ENCODE data around the gene RPSA.

RPSA gene

GRCh38 chr3:39428745-39429201, 22.3 kb downstream of the RPSA start:
- H3K4me1 ChIP-seq (ENCODE audit: control insufficient read depth in 2 of 2, insufficient read depth in 1 of 2, low read depth in 1 of 2, low read length in 2 of 2) = no peaks in the 10 kb centered on the region
- H3K9me3 ChIP-seq (replicated peaks in 1 of 2; ENCODE audit: control insufficient read depth in 2 of 2, insufficient read depth in 1 of 2, low read depth in 1 of 2, low read length in 2 of 2) = no peaks in the 10 kb centered on the region
- H4K8ac ChIP-seq (ENCODE audit: low read depth, low read length) = no peak overlapping the region
- H2BK12ac ChIP-seq (ENCODE audit: low read length) = peak overlapping the region; percentile 31
- no peak overlapping the region for H3K27ac ChIP-seq (replicated peaks; ENCODE audit: low read length)
- peak overlapping the region; percentile 18 for H2BK15ac ChIP-seq (ENCODE audit: low read length)
- no peak overlapping the region for H2AFZ ChIP-seq (ENCODE audit: low read length)
- WGBS, 2 donors (ENCODE audit: extremely low coverage in 2 of 2, insufficient read length in 2 of 2, insufficient replicate concordance in 1 of 2) = no CpG with 5 or more reads among the region's 22 CpGs
- peak overlapping the region; percentile 55 for H2BK5ac ChIP-seq (ENCODE audit: low read length)
- no peak for DNase-seq (ENCODE audit: low spot score)
- H3K23ac ChIP-seq (ENCODE audit: low read depth, low read length, poor library complexity) = no peak overlapping the region
- H3K79me1 ChIP-seq (ENCODE audit: low read depth, low read length) = no peaks in the 10 kb centered on the region
- no peak overlapping the region for H3K4ac ChIP-seq (ENCODE audit: low read length)
- no peaks in the 10 kb centered on the region for H3K36me3 ChIP-seq (replicated peaks in 1 of 2; ENCODE audit: control insufficient read depth in 2 of 2, insufficient read depth in 2 of 2, low read length in 2 of 2)
- H3K27me3 ChIP-seq (ENCODE audit: control insufficient read depth in 3 of 3, insufficient read depth in 3 of 3, low read depth in 1 of 3, low read length in 3 of 3) = peaks cover 0 to 3% (median 0%) of the 10 kb centered on the region in 3 experiments
- peak overlapping the region; percentile 23 for H2BK120ac ChIP-seq (ENCODE audit: low read depth, low read length)
- H3K4me2 ChIP-seq (ENCODE audit: insufficient read depth, low read length, poor library complexity, severe bottlenecking) = no peak overlapping the region
- no peak overlapping the region for H3K9ac ChIP-seq (ENCODE audit: low read depth, low read length, poor library complexity)
- no peak overlapping the region for H3K4me3 ChIP-seq (ENCODE audit: low read length in 2 of 2)
- H4K91ac ChIP-seq (ENCODE audit: low read depth, low read length, poor library complexity) = no peak overlapping the region
- H2AK5ac ChIP-seq (ENCODE audit: low read depth, low read length) = no peak overlapping the region
- H3K14ac ChIP-seq (ENCODE audit: low read length) = peak overlapping the region; percentile 64
- H3K18ac ChIP-seq (ENCODE audit: low read length) = no peak overlapping the region

- no peaks in the 10 kb centered on the region for H3K79me1 ChIP-seq (ENCODE audit: low read depth, low read length)
These were observed 22.9 kb downstream of the RPSA start for GRCh38 chr3:39429466-39429865.

GRCh38 chr3:39432342-39432741, 25.8 kb downstream of the RPSA start:
- Histone ChIP-seq H3K23ac (ENCODE audit: low read depth, low read length, poor library complexity) (no peak overlapping the region), H2BK15ac (ENCODE audit: low read length) (no peak overlapping the region), H3K79me1 (ENCODE audit: low read depth, low read length) (no peaks in the 10 kb centered on the region), H3K27ac (replicated peaks; ENCODE audit: low read length) (no peak overlapping the region), H2BK120ac (ENCODE audit: low read depth, low read length) (no peak overlapping the region), H2BK5ac (ENCODE audit: low read length) (no peak overlapping the region), H3K27me3 (ENCODE audit: control insufficient read depth in 3 of 3, insufficient read depth in 3 of 3, low read depth in 1 of 3, low read length in 3 of 3) (peaks cover 0 to 3% (median 0%) of the 10 kb centered on the region in 3 experiments), H3K4me1 (ENCODE audit: control insufficient read depth in 2 of 2, insufficient read depth in 1 of 2, low read depth in 1 of 2, low read length in 2 of 2) (peaks cover 0 to 3% of the 10 kb centered on the region in 2 donors), H2AK5ac (ENCODE audit: low read depth, low read length) (no peak overlapping the region), H3K9me3 (replicated peaks in 1 of 2; ENCODE audit: control insufficient read depth in 2 of 2, insufficient read depth in 1 of 2, low read depth in 1 of 2, low read length in 2 of 2) (no peaks in the 10 kb centered on the region), H2BK12ac (ENCODE audit: low read length) (no peak overlapping the region), H3K4me2 (ENCODE audit: insufficient read depth, low read length, poor library complexity, severe bottlenecking) (no peak overlapping the region), H3K14ac (ENCODE audit: low read length) (no peak overlapping the region), H4K91ac (ENCODE audit: low read depth, low read length, poor library complexity) (no peak overlapping the region), H3K4ac (ENCODE audit: low read length) (no peak overlapping the region), H3K4me3 (ENCODE audit: low read length in 2 of 2) (no peak overlapping the region), H3K36me3 (replicated peaks in 1 of 2; ENCODE audit: control insufficient read depth in 2 of 2, insufficient read depth in 2 of 2, low read length in 2 of 2) (no peaks in the 10 kb centered on the region), H3K9ac (ENCODE audit: low read depth, low read length, poor library complexity) (no peak overlapping the region), H2AFZ (ENCODE audit: low read length) (no peak overlapping the region), H4K8ac (ENCODE audit: low read depth, low read length) (no peak overlapping the region), H3K18ac (ENCODE audit: low read length) (no peak overlapping the region)
- DNase-seq (ENCODE audit: low spot score) = no peak
- no CpG with 5 or more reads among the region's 5 CpGs for WGBS, 2 donors (ENCODE audit: extremely low coverage in 2 of 2, insufficient read length in 2 of 2, insufficient replicate concordance in 1 of 2)

More at GRCh38 chr3:39429466-39429865, 22.9 kb downstream of the RPSA start:
- Histone ChIP-seq H2BK5ac (ENCODE audit: low read length) (no peak overlapping the region), H2AK5ac (ENCODE audit: low read depth, low read length) (no peak overlapping the region), H2BK120ac (ENCODE audit: low read depth, low read length) (peak overlapping the region; percentile 23), H3K9ac (ENCODE audit: low read depth, low read length, poor library complexity) (no peak overlapping the region), H4K91ac (ENCODE audit: low read depth, low read length, poor library complexity) (peak overlapping the region; percentile 9), H2BK15ac (ENCODE audit: low read length) (no peak overlapping the region), H3K4ac (ENCODE audit: low read length) (no peak overlapping the region), H2AFZ (ENCODE audit: low read length) (no peak overlapping the region), H3K18ac (ENCODE audit: low read length) (peak overlapping the region; percentile 46), H3K4me2 (ENCODE audit: insufficient read depth, low read length, poor library complexity, severe bottlenecking) (no peak overlapping the region), H2BK12ac (ENCODE audit: low read length) (no peak overlapping the region), H3K23ac (ENCODE audit: low read depth, low read length, poor library complexity) (no peak overlapping the region), H3K4me3 (ENCODE audit: low read length in 2 of 2) (no peak overlapping the region), H3K14ac (ENCODE audit: low read length) (no peak overlapping the region), H3K36me3 (replicated peaks in 1 of 2; ENCODE audit: control insufficient read depth in 2 of 2, insufficient read depth in 2 of 2, low read length in 2 of 2) (no peaks in the 10 kb centered on the region), H3K4me1 (ENCODE audit: control insufficient read depth in 2 of 2, insufficient read depth in 1 of 2, low read depth in 1 of 2, low read length in 2 of 2) (no peaks in the 10 kb centered on the region), H3K9me3 (replicated peaks in 1 of 2; ENCODE audit: control insufficient read depth in 2 of 2, insufficient read depth in 1 of 2, low read depth in 1 of 2, low read length in 2 of 2) (no peaks in the 10 kb centered on the region), H3K27me3 (ENCODE audit: control insufficient read depth in 3 of 3, insufficient read depth in 3 of 3, low read depth in 1 of 3, low read length in 3 of 3) (peaks cover 0 to 3% (median 0%) of the 10 kb centered on the region in 3 experiments), H3K27ac (replicated peaks; ENCODE audit: low read length) (no peak overlapping the region), H4K8ac (ENCODE audit: low read depth, low read length) (no peak overlapping the region)
- WGBS, 2 donors (ENCODE audit: extremely low coverage in 2 of 2, insufficient read length in 2 of 2, insufficient replicate concordance in 1 of 2) = no CpG with 5 or more reads among the region's 11 CpGs
- DNase-seq (ENCODE audit: low spot score) = no peak

- no peak overlapping the region for H3K4ac ChIP-seq (ENCODE audit: low read length)
- no peak overlapping the region for H2BK120ac ChIP-seq (ENCODE audit: low read depth, low read length)
- no peak overlapping the region for H2BK5ac ChIP-seq (ENCODE audit: low read length)
- no peak overlapping the region for H3K27ac ChIP-seq (replicated peaks; ENCODE audit: low read length)
- H3K4me2 ChIP-seq (ENCODE audit: insufficient read depth, low read length, poor library complexity, severe bottlenecking) = no peak overlapping the region
- H2BK12ac ChIP-seq (ENCODE audit: low read length) = no peak overlapping the region
- H3K4me1 ChIP-seq (ENCODE audit: control insufficient read depth in 2 of 2, insufficient read depth in 1 of 2, low read depth in 1 of 2, low read length in 2 of 2) = peaks cover 0 to 3% of the 10 kb centered on the region in 2 donors
- H2AK5ac ChIP-seq (ENCODE audit: low read depth, low read length) = no peak overlapping the region
- H3K9me3 ChIP-seq (replicated peaks in 1 of 2; ENCODE audit: control insufficient read depth in 2 of 2, insufficient read depth in 1 of 2, low read depth in 1 of 2, low read length in 2 of 2) = no peaks in the 10 kb centered on the region
- no peak overlapping the region for H3K4me3 ChIP-seq (ENCODE audit: low read length in 2 of 2)
- H2BK15ac ChIP-seq (ENCODE audit: low read length) = no peak overlapping the region
- H3K27me3 ChIP-seq (ENCODE audit: control insufficient read depth in 3 of 3, insufficient read depth in 3 of 3, low read depth in 1 of 3, low read length in 3 of 3) = no peaks in the 10 kb centered on the region
- H3K18ac ChIP-seq (ENCODE audit: low read length) = no peak overlapping the region
- H4K8ac ChIP-seq (ENCODE audit: low read depth, low read length) = no peak overlapping the region
- WGBS, 2 donors (ENCODE audit: extremely low coverage in 2 of 2, insufficient read length in 2 of 2, insufficient replicate concordance in 1 of 2) = no CpG with 5 or more reads among the region's 3 CpGs
- DNase-seq (ENCODE audit: low spot score) = no peak
- H3K23ac ChIP-seq (ENCODE audit: low read depth, low read length, poor library complexity) = no peak overlapping the region
- no peaks in the 10 kb centered on the region for H3K79me1 ChIP-seq (ENCODE audit: low read depth, low read length)
- H3K9ac ChIP-seq (ENCODE audit: low read depth, low read length, poor library complexity) = no peak overlapping the region
- H2AFZ ChIP-seq (ENCODE audit: low read length) = no peak overlapping the region
- no peaks in the 10 kb centered on the region for H3K36me3 ChIP-seq (replicated peaks in 1 of 2; ENCODE audit: control insufficient read depth in 2 of 2, insufficient read depth in 2 of 2, low read length in 2 of 2)
- H3K14ac ChIP-seq (ENCODE audit: low read length) = no peak overlapping the region
- no peak overlapping the region for H4K91ac ChIP-seq (ENCODE audit: low read depth, low read length, poor library complexity)
These were observed 27.1 kb downstream of the RPSA start for GRCh38 chr3:39433642-39434041.

Data from neuronal stem cell (in vitro differentiated cells).